HG02981 (cell line): Measurements from ENCODE around the gene FSTL5.

Experiments
- ATAC-seq: cut with Tn5 transposase; IDR thresholded peaks from one replicate; pipeline ENCODE4 v1.9.1; 2021; ENCODE audit warnings: mild to moderate bottlenecking, moderate library complexity; ENCODE audit not compliant: unreplicated experiment

FSTL5 gene

DNA sequence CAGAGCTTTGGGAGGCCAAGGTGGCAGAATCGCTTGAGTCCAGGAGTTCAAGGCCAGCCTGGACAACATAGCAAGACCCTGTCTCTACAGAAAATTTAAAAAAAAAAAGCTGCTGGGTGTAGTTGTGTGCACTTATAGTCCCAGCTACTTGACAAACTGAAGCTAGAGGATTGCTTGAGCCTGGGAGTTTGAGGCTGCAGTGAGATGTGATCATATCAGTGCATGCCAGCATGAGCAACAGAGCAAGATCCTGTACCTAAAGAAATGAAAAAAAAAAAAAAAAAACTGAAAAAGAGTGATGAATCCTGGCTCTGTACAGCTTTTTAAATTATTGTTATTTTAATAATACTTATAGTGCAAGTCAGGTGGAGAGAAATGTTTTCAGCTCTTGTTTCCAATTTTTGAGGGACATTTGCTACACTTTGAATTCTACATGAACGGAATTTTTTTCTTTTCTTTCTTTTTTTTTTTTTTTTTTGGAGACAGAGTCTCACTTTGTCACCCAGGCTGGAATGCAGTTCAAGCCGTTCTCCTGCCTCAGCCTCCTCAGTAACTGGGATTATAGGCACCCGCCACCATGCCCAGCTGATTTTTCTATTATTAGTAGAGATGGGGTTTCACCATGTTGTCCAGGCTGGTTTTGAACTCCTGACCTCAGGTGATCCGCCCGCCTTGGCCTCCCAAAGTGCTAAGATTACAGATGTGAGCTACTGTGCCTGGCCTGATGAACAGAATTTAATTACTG lies 215.6 kb downstream of the FSTL5 start:
- no peak for ATAC-seq

- no peak for ATAC-seq
Measured at GRCh38 chr4:161937596-161937995, 226.2 kb downstream of the FSTL5 start.

- ATAC-seq: no peak
Measured at GRCh38 chr4:161936625-161937550, 226.9 kb downstream of the FSTL5 start.

GRCh38 chr4:161931089-161931488 lies 232.7 kb downstream of the FSTL5 start:
- ATAC-seq: no peak

GRCh38 chr4:161929956-161930355 lies 233.8 kb downstream of the FSTL5 start:
- ATAC-seq: no peak

DNA sequence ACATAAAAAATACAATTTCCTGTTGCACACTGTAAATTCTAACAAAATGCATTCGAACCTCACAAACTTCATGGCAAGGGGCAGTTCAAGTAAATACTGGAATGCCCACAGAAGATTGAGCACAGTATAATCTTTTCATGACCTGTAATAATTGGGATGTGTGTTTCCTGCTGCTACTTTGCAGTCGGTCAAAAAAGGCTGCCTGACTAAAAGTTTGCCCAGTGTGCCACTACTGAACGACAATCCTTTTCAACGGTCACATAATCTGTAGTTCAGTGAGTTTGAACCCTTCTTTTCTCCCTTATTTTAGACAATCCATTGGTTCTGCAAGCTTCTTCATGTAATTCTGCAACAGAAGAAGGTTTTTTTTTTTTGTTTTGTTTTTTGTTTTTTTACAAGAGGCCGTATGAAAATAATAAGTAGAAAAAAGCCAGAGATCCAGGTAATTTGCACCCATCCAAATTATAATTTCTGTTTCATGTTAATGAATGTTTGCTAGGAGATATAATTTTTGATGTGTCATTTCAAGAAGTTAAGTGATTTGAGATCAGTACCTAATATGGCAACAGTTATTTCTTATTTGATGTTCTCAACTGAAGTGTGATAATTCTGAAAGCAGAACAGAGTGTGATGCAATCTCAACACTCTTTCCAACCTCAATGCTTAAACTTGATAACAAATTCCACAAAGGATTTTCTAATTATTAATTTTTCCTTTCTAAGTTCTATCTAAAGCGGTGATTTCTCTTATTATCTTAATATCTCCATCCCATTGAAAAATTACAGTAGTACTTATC lies 237.6 kb downstream of the FSTL5 start:
- ATAC-seq: no peak

GRCh38 chr4:161920304-161921052 lies 243.3 kb downstream of the FSTL5 start:
- ATAC-seq: no peak

DNA sequence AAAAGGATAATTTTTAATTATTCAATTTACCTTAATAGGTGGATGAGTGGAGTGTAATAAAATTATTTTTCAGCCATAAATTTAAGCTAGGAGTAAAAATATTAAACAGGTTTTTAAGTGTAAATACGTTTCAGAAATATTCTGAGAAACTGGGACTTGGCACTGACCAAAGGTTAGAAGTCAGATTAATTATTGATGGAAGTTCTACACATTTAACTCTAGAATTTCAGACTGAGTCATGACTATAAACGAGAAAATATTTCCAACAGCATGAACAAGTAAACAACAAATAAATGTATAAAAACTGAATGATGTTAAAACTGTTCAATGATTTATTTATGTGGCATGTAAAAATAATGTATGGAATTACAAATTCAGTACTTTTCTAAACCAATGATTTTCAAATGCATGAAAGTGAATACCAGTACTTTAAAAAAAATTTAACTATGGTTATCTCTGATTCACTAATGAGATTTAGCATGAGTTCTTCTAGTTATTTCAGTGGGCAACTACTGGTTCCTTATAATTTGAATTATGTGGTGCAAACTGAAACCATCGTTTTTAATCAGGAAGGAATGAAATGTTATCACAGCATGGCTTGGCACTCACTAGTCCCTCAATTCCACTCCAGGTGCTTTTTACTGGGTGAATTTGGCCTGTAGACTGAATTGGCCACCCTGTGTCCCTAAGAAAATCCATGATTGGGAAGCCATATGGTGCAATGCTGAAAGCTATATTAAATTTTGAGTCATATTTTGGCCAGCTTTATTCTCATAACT lies 244.2 kb downstream of the FSTL5 start:
- no peak for ATAC-seq

DNA sequence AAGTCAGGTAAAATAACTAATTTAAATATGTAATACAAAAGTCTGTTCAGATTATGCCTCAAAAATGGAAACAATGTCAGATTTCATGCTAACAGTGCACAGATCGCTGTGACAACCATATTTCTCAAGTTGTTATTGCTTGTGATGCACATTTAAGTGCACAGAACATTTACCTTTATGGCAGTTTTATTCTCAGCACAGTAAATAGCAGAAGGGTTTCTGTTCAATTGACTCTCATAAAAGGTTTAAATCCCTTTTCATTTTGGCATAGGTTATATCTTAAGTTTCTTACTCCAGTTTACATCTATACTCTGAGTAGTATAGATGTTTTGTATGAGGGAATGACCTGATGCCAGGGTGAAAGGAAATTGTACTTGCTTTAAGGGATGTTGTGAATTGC lies 247.8 kb downstream of the FSTL5 start:
- ATAC-seq: no peak

- no peak for ATAC-seq
Measured at GRCh38 chr4:161907590-161907955, 256.2 kb downstream of the FSTL5 start.

DNA sequence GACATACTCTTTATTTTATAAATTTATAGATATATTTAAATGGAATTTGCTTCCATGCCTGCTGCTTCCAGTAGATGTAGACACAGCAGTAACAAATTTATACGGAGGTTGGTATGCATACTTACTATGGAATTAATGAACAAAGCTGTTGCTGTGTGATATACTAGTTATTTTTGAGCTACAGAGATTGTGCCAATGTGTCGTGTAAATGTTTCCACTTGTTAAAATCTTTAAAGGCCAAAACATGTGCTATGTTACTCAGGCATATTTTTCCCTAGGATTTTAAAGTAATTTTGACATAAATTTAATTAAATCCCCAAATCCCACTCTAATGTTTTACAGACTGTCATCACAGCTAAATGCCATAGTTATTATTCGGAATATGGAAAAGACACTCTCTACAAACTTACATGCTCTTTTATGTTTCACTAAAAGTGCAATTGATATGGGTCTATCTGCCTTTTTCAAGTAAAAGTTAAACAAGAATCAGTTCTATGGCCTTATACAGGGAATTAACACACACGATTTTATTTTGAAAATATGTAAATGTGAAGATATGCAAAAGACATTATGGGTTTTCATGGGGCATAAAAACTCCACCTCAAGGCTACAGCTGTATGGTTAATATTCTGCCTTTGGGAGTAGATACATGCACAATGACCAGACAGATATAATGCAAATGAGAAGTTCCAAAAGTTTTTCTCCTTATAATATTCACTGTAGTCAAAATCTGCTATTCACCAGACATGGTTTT lies 256.8 kb downstream of the FSTL5 start:
- ATAC-seq: no peak

DNA sequence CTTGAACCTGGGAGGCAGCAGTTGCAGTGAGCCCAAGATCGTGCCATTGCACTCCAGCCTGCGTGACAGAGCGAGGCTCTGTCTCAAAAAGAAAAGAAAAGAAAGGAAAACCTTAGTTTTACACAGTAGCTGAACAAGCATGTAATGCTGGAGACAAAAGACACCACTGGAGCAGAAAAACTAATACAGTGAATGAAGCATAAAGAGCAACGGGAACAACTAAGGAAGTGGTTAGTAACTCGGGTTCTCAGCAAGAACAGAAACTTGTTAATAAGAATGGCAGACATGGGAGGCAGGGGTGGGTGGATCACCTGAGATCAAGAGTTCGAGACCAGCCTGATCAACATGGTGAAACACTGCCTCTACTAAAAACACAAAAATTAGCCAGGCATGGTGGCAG lies 263.7 kb downstream of the FSTL5 start:
- no peak for ATAC-seq

DNA sequence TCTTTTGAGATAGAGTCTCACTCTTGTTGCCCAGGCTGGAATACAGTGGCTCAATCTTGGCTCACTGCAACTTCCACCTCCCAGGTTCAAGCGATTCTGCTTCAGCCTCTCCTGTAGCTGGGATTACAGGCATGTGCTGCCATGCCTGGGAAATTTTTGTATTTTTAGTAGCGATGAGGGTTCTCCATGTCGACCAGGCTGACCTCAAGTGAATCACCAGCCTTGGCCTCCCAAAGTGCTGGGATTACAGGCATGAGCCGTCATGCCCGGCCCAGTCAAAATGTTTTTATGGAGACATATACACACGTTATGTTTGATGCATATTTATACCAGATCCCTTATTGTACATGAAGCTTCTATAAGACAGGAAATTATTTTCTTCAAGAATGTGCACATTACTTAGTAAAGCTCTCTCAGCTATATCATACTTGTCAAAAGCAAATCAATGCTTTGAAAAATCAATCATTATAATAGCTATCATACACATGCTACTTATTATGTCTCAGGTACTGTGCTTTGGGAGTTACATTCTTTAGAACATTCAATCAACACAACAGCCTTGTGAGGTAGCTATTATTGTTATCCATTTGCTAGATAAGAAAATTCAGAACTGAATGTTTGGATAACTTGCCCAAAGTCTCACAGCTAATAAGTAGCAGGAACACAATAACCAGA lies 269.2 kb downstream of the FSTL5 start:
- ATAC-seq: no peak

GRCh38 chr4:161894014-161894413 lies 269.8 kb downstream of the FSTL5 start:
- ATAC-seq: no peak

DNA sequence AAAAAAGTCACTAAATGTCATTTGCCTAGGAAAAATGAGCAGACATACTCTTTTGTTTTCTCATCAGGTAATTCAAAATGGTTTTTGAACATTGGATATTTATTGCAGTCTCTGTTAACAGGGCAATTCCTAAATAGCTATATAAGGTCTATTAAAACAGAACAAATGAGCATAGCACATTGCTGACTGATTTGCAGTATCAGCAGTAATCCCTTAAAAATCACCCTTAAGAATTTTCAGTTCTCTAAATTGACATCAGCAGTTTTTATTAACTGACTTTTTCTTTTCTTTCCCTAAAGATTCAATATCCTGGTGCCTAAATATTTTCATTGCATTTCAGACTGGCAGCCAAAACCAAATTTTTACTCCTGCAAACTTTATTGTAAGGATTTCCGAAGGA lies 270.2 kb downstream of the FSTL5 start:
- ATAC-seq: no peak

DNA sequence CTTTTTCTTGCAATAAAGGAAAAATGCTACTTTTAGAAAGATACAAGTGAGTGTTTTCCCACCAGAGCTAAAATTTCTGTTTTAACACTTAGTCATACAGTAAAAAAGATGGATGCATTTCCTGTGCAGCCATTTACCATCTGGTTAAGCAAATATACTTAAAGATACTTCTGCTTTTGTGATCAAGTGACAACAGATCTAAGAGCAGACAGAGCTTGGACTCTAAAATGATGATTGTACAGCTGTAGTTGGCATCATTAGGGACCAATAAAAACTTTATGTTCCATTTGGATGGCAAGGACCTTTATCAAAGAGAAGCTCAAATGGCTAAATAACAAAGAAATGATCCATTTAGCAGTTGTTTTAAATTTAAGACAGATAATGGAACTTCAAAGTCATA lies 270.8 kb downstream of the FSTL5 start:
- no peak for ATAC-seq

DNA sequence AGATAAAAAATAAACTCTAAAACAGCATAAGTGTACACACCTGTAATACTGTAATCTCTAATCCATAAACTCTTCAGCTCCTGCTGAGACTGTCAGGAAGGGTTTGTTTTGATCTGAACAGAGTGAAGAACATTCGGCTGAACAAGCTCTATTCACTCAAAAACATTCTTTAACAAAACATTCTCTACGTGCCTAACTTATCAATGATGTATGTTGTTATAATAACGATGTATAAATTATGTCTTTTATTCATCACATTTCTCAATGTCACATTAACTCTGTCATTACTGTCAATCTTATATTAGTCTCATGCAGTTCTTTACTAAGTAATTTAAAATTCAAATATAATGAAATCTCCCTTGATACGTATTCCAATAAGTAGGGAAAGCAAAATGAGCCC lies 280.6 kb downstream of the FSTL5 start:
- no peak for ATAC-seq

DNA sequence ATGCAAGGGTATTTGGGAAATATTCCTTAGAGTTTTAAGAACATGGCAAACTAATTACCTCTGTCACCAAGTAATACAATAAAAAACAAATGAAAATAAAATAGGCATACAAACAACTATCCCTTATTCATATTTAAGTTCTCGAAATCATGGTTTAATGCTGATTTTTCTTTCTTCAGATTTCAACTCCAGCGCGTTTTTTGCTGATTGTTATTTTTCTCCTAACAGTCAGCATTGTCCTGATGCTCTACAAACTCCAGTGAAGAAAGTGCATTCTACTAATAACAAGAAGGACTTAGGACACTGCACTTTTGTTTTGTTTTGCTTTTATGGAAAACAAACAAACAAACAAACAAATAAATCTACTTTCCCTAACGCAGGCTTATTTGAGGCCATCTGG lies 282.4 kb downstream of the FSTL5 start:
- ATAC-seq: no peak

- ATAC-seq: no peak
Measured at GRCh38 chr4:161869511-161869910, 294.3 kb downstream of the FSTL5 start.
